ENCODE results near the gene C1QTNF4.

- TF ChIP-seq CTCF (IDR thresholded peaks at IDR 0.05 in 4 of 5, conservative IDR thresholded peaks at IDR 0.05 in 1 of 5) (no peak), POLR2A (IDR thresholded peaks at IDR 0.05) (no peak)
These were observed 32.0 kb upstream of the C1QTNF4 start for GRCh38 chr11:47626234-47626633.
